T-helper 22 cell (primary cell): ENCODE data around the gene MOB3A.

Experiments
- DNase-seq: peaks from one replicate; pipeline ENCODE4 v3.0.0-alpha.2; 2020; ENCODE audit warnings: low read depth

The MOB3A gene

GRCh38 chr19:2081873-2082810 lies 14.0 kb downstream of the MOB3A start:
- DNase-seq, result peak; percentile 42

- DNase-seq, result no peak
These were observed 15.7 kb downstream of the MOB3A start for GRCh38 chr19:2080336-2080988.

- DNase-seq, result no peak
These were observed 16.2 kb downstream of the MOB3A start for GRCh38 chr19:2079865-2080301.

- DNase-seq, result no peak
These were observed 16.9 kb downstream of the MOB3A start for GRCh38 chr19:2079076-2079864.

GRCh38 chr19:2077833-2078619 lies 18.1 kb downstream of the MOB3A start:
- DNase-seq, result no peak

- DNase-seq, result no peak
These were observed 18.7 kb downstream of the MOB3A start for GRCh38 chr19:2077398-2077797.

GRCh38 chr19:2076526-2076944 lies 19.6 kb downstream of the MOB3A start:
- no peak for DNase-seq

GRCh38 chr19:2072757-2073551 lies 23.2 kb downstream of the MOB3A start:
- no peak for DNase-seq

- DNase-seq, result no peak
These were observed 25.0 kb downstream of the MOB3A start for GRCh38 chr19:2070986-2071673.

- DNase-seq, result no peak
These were observed 25.7 kb downstream of the MOB3A start for GRCh38 chr19:2070436-2070827.

GRCh38 chr19:2064788-2065524 lies 31.2 kb downstream of the MOB3A start:
- no peak for DNase-seq

- no peak for DNase-seq
These were observed 31.7 kb downstream of the MOB3A start for GRCh38 chr19:2064395-2064787.

- no peak for DNase-seq
These were observed 32.3 kb downstream of the MOB3A start for GRCh38 chr19:2063824-2064223.

GRCh38 chr19:2062770-2063169 lies 33.4 kb downstream of the MOB3A start:
- DNase-seq, result no peak

GRCh38 chr19:2062389-2062729 lies 33.8 kb downstream of the MOB3A start:
- no peak for DNase-seq

GRCh38 chr19:2061495-2062388 lies 34.4 kb downstream of the MOB3A start:
- DNase-seq, result peak; percentile 97

GRCh38 chr19:2060884-2061494 lies 35.1 kb downstream of the MOB3A start:
- no peak for DNase-seq
